Esophagus squamous epithelium (tissue), 4 donors: ENCODE data around the gene RAPGEF5.

Source experiments
- CTCF ChIP-seq, 6 experiments: fragments of 450-650 bp in 4 of 6; fragments of 200-600 bp in 2 of 6; sonication (generic) in 2 of 6; IDR thresholded peaks; one replicate each; pipeline ENCODE4 v1.5.1; 2016 to 2019; ENCODE audit warnings: antibody characterized with exemption in 6 of 6, mild to moderate bottlenecking in 4 of 6, moderate library complexity in 4 of 6
- POLR2A ChIP-seq, 4 donors: fragments of 450-650 bp; IDR thresholded peaks; one replicate each; pipeline ENCODE4 v1.6.1; 2017; ENCODE audit warnings: antibody characterized with exemption in 4 of 4, mild to moderate bottlenecking in 4 of 4, moderate library complexity in 3 of 4

- TF ChIP-seq POLR2A (IDR thresholded peaks at IDR 0.05) (no peak), CTCF (IDR thresholded peaks at IDR 0.05) (peak in 3 of 6 experiments; percentile 7 to 22 (median 18))
Observed at GRCh38 chr7:22296916-22297315, 60.0 kb downstream of the RAPGEF5 start.
